Prostate gland (tissue), 2 donors: ENCODE data around the gene ECSCR. TPM values are rescaled to one million over a fixed set of nuclear protein-coding genes. Genes with fewer than 3 reads are reported as not detected.

Experiments used
- DNase-seq: peaks from one replicate; pipeline ENCODE4 v3.0.0-alpha.2; 2019; ENCODE audit warnings: low spot score
- H3K27ac ChIP-seq, 2 donors: fragments of 200-600 bp; sonication (generic); 2 replicates each; pipeline ENCODE4 v1.5.1; 2017 to 2019
- H3K27me3 ChIP-seq: fragments of 200-600 bp; sonication (generic); replicated peaks from 2 replicates; pipeline ENCODE4 v1.5.1; 2019; ENCODE audit not compliant: insufficient read depth
- H3K36me3 ChIP-seq, 2 donors: fragments of 200-600 bp; sonication (generic); 1 replicate in 1 of 2; 2 replicates in 1 of 2; pipeline versions ENCODE4 v1.5.1 to v1.8.1; 2017 to 2019
- H3K4me1 ChIP-seq: fragments of 200-600 bp; sonication (generic); replicated peaks from 2 replicates; pipeline ENCODE4 v1.5.1; 2019
- H3K4me3 ChIP-seq, 2 donors: fragments of 200-600 bp; sonication (generic); 2 replicates each; pipeline ENCODE4 v1.5.1; 2017 to 2019
- H3K9me3 ChIP-seq: fragments of 200-600 bp; sonication (generic); 2 replicates; pipeline ENCODE4 v1.5.1; 2017
- POLR2A ChIP-seq: fragments of 450-650 bp; IDR thresholded peaks from one replicate; pipeline ENCODE4 v1.6.1; 2016; ENCODE audit warnings: antibody characterized with exemption, mild to moderate bottlenecking
- POLR2AphosphoS5 ChIP-seq: sonication (generic); formaldehyde crosslinking; IDR thresholded peaks from one replicate; pipeline ENCODE4 v1.6.1; 2017; ENCODE audit warnings: antibody characterized with exemption
- WGBS: methylation state at CpG from one replicate; pipeline ENCODE4 v1.1.5; 2018; 5-methylcytosine and 5-hydroxymethylcytosine counted together
- intact Hi-C: fragments of 100-400 bp; cut with DNase I; formaldehyde crosslinking; loops from one replicate; pipeline ENCODE4 v1.14.2; 2022
- total RNA-seq, 2 donors: library from RNA; depleted of rRNA; stranded (reverse); fragments of >200 nt; gene quantifications; one replicate each; pipeline ENCODE4 v1.1.0, GENCODE V29; 2016
- TF ChIP-seq, protein P1 (sequence below), 4 experiments: fragments of 200-600 bp in 2 of 4; fragments of 450-650 bp in 2 of 4; sonication (generic) in 2 of 4; IDR thresholded peaks; 1 replicate in 3 of 4; 2 replicates in 1 of 4; pipeline ENCODE4 v1.5.1; 2016 to 2019; ENCODE audit warnings: antibody characterized with exemption in 4 of 4, mild to moderate bottlenecking in 2 of 4, moderate library complexity in 2 of 4

Gene ECSCR
- total RNA-seq, 2 donors from 2014 or later: 5.3 to 6.7 TPM

GRCh38 chr5:139418793-139419192 is 43.8 kb downstream of the ECSCR start:
- no peak for DNase-seq
- Histone ChIP-seq H3K36me3 (no peaks in the 10 kb centered on the region), H3K4me1 (no peaks in the 10 kb centered on the region), H3K27ac (no peak overlapping the region), H3K27me3 (no peaks in the 10 kb centered on the region), H3K9me3 (no peaks in the 10 kb centered on the region), H3K4me3 (no peak overlapping the region)
- intact Hi-C loops: no loop called here
- TF ChIP-seq POLR2A: no peak
- TF ChIP-seq POLR2AphosphoS5: no peak
- TF ChIP-seq, protein P1, sequence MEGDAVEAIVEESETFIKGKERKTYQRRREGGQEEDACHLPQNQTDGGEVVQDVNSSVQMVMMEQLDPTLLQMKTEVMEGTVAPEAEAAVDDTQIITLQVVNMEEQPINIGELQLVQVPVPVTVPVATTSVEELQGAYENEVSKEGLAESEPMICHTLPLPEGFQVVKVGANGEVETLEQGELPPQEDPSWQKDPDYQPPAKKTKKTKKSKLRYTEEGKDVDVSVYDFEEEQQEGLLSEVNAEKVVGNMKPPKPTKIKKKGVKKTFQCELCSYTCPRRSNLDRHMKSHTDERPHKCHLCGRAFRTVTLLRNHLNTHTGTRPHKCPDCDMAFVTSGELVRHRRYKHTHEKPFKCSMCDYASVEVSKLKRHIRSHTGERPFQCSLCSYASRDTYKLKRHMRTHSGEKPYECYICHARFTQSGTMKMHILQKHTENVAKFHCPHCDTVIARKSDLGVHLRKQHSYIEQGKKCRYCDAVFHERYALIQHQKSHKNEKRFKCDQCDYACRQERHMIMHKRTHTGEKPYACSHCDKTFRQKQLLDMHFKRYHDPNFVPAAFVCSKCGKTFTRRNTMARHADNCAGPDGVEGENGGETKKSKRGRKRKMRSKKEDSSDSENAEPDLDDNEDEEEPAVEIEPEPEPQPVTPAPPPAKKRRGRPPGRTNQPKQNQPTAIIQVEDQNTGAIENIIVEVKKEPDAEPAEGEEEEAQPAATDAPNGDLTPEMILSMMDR (IDR thresholded peaks at IDR 0.05): no peak
- 94% methylated on average over 1 of the region's 1 CpG for WGBS

GRCh38 chr5:139417214-139417613 is 45.3 kb downstream of the ECSCR start:
- WGBS: 25% methylated on average over 4 of the region's 4 CpGs
- DNase-seq: no peak
- intact Hi-C loops: no loop called here
- H3K4me1 ChIP-seq: no peaks in the 10 kb centered on the region
- H3K27ac ChIP-seq: peak overlapping the region in 1 of 2 donors; percentile 0
- H3K4me3 ChIP-seq: no peak overlapping the region
- no peaks in the 10 kb centered on the region for H3K27me3 ChIP-seq
- peak; percentile 54 for TF ChIP-seq POLR2AphosphoS5
- no peak for TF ChIP-seq POLR2A
- TF ChIP-seq, protein P1 (IDR thresholded peaks at IDR 0.05): no peak
- no peaks in the 10 kb centered on the region for H3K36me3 ChIP-seq
- no peaks in the 10 kb centered on the region for H3K9me3 ChIP-seq

- DNase-seq: no peak
- no peaks in the 10 kb centered on the region for H3K36me3 ChIP-seq
These were observed 45.9 kb downstream of the ECSCR start for GRCh38 chr5:139416651-139417050.

DNA sequence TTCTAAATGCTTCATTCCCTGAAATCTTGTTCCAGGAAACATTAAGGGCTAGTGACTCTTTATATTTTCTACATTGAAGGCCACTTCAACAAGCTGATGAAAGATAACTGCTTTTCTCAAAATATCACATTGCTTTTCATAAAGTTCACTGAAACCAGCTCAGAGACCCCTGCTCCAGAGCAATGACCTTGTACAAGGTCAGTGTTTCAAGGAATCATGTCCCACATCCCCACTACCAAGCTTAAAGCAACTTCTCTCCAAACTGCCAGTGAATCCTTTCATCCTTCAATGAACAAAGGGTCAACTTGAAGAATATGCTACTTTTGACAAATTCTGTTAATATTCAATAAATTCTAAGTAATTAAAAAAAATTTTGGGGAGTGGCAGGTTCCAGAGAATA is 46.7 kb downstream of the ECSCR start:
- no peaks in the 10 kb centered on the region for H3K9me3 ChIP-seq
- DNase-seq: no peak
- H3K4me1 ChIP-seq: no peaks in the 10 kb centered on the region
- intact Hi-C loops: no loop called here
- TF ChIP-seq, protein P1 (IDR thresholded peaks at IDR 0.05): no peak
- TF ChIP-seq POLR2A (no peak), POLR2AphosphoS5 (no peak)
- H3K4me3 ChIP-seq: no peak overlapping the region
- H3K27me3 ChIP-seq: no peaks in the 10 kb centered on the region
- peak overlapping the region in 1 of 2 donors; percentile 23 for H3K27ac ChIP-seq
- H3K36me3 ChIP-seq: no peaks in the 10 kb centered on the region

More at GRCh38 chr5:139416651-139417050, 45.9 kb downstream of the ECSCR start:
- no peaks in the 10 kb centered on the region for H3K27me3 ChIP-seq
- H3K9me3 ChIP-seq: no peaks in the 10 kb centered on the region
- H3K4me1 ChIP-seq: no peaks in the 10 kb centered on the region
- peak overlapping the region in 1 of 2 donors; percentile 0 for H3K27ac ChIP-seq
- TF ChIP-seq POLR2AphosphoS5 (no peak), POLR2A (no peak)
- intact Hi-C loops: no loop called here
- H3K4me3 ChIP-seq: no peak overlapping the region
- 71% methylated on average over 9 of the region's 9 CpGs for WGBS

DNA sequence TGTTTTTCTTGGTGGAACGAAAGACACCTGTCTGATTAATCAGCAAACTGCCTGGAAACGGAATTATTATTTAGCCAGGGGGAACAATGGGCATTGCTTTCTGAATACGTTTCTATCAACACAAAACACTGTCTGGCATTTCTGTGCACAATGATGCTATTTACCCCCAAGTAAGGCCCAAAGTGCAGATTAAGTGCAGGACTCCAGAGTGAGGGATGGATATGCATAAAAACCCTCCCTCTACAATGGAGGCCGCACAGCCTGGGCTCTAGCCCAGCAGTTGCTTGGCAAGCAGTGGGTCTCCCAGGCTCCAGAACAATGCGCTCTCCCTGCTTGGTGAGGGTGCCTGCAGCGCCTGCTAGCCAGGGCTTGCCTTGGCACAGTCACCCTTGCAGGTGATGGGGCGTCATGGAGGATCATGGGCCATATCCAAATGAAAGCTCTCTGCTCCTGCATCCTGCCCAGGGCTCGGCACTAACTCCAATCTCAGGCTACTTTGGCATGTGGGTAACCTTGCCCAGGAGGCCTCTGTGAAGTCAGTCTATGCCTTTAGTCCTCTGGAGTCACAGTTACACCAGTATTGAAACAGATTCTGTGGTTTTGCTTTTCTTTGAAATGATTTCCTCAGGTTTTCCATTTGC is 47.2 kb downstream of the ECSCR start:
- no peak for TF ChIP-seq POLR2A
- TF ChIP-seq, protein P1 (IDR thresholded peaks at IDR 0.05): no peak
- peak; percentile 67 for TF ChIP-seq POLR2AphosphoS5
- Histone ChIP-seq H3K27ac (peak overlapping the region in 1 of 2 donors; percentile 23), H3K9me3 (no peaks in the 10 kb centered on the region), H3K4me3 (no peak overlapping the region), H3K36me3 (no peaks in the 10 kb centered on the region), H3K27me3 (no peaks in the 10 kb centered on the region), H3K4me1 (no peaks in the 10 kb centered on the region)
- intact Hi-C loops: no loop called here
- 34% methylated on average over 8 of the region's 8 CpGs for WGBS
- DNase-seq: peak; percentile 68
